HepG2 (cell line): ENCODE measurements around the gene G0S2. TPM values are rescaled to one million over a fixed set of nuclear protein-coding genes. Genes with fewer than 3 reads are reported as not detected.

ENCODE experiments used
- ATAC-seq: fragments of 200-7000 bp; cut with Tn5 transposase; 3 replicates; pipeline ENCODE4 v1.9.1; 2020; ENCODE audit warnings: mild to moderate bottlenecking, moderate library complexity
- BruUV-seq: library from RNA; stranded (reverse); fragments of 400-500 nt; replicated peaks from 2 replicates; lab custom pipeline; 2021; lab: Mats Ljungman, UMichigan
- CTCF ChIA-PET: fragments of 300-600 bp; formaldehyde crosslinking; extraction: SDS; loops from one replicate; lab custom pipeline; 2021; ENCODE audit warnings: low total read pairs, inconsistent platforms, low intra/inter-chr PET ratio; lab: Yijun Ruan, JAX
- POLR2A ChIA-PET: fragments of 350-600 bp; sonication (Branson Sonifier 250); formaldehyde crosslinking; loops from one replicate; lab custom pipeline; 2020; ENCODE audit warnings: antibody characterized with exemption, inconsistent platforms; lab: Yijun Ruan, JAX
- DNase-seq: peaks from one replicate; pipeline ENCODE4 v3.0.0-alpha.2; 2015; ENCODE audit warnings: low spot score
- FAIRE-seq: peaks from 3 replicates; lab custom pipeline; 2011; peaks lifted over from hg19 to GRCh38; lab: Jason Lieb, UNC
- H2AFZ ChIP-seq: one replicate; pipeline ENCODE4 v1.6.1; 2011; ENCODE audit warnings: low read length, inconsistent platforms
- H3K27ac ChIP-seq: fragments of 300-600 bp; 3 replicates; pipeline ENCODE4 v1.8.0; 2011; ENCODE audit warnings: mixed run types, mild to moderate bottlenecking, mixed read lengths, low read length, inconsistent platforms; ENCODE audit not compliant: insufficient read depth; ENCODE audit errors: extremely low read length
- H3K27me3 ChIP-seq, 2 experiments: fragments of 200-600 bp in 1 of 2; 2 replicates in 1 of 2; 3 replicates in 1 of 2; pipeline versions ENCODE4 v1.6.0 to v1.8.0; 2011; ENCODE audit warnings: low read length in 2 of 2, mild to moderate bottlenecking in 2 of 2, moderate library complexity in 2 of 2, inconsistent platforms in 1 of 2; ENCODE audit not compliant: insufficient read depth in 2 of 2, control insufficient read depth in 1 of 2
- H3K36me3 ChIP-seq, 2 experiments: fragments of 200-600 bp in 1 of 2; replicated peaks in 1 of 2; 2 replicates in 1 of 2; 3 replicates in 1 of 2; pipeline versions ENCODE4 v1.5.1 to v1.8.0; 2011; ENCODE audit warnings: low read length in 2 of 2, inconsistent platforms in 1 of 2; ENCODE audit not compliant: insufficient read depth in 2 of 2, control insufficient read depth in 1 of 2
- H3K4me1 ChIP-seq: 2 replicates; pipeline ENCODE4 v1.5.1; 2012; ENCODE audit warnings: low read length, inconsistent platforms; ENCODE audit not compliant: insufficient read depth
- H3K4me2 ChIP-seq: 2 replicates; pipeline ENCODE4 v1.6.0; 2011; ENCODE audit warnings: low read depth, low read length, inconsistent platforms
- H3K4me3 ChIP-seq, 3 experiments: fragments of 200-600 bp in 1 of 3; sonication (generic), shearing (Covaris generic) in 1 of 3; replicated peaks in 1 of 3; 2 replicates each; pipeline ENCODE4 v1.5.1; 2011 to 2016; ENCODE audit warnings: low read length in 3 of 3, inconsistent platforms in 2 of 3, low read depth in 2 of 3, mild to moderate bottlenecking in 2 of 3, control low read depth in 1 of 3, mixed read lengths in 1 of 3; ENCODE audit not compliant: insufficient read depth in 1 of 3
- H3K79me2 ChIP-seq: one replicate; pipeline ENCODE4 v1.6.1; 2011; ENCODE audit warnings: low read length, inconsistent platforms; ENCODE audit not compliant: insufficient read depth
- H3K9ac ChIP-seq: 2 replicates; pipeline ENCODE4 v1.6.0; 2011; ENCODE audit warnings: mild to moderate bottlenecking, low read depth, low read length, inconsistent platforms; ENCODE audit not compliant: insufficient read depth
- H3K9me3 ChIP-seq: 2 replicates; pipeline ENCODE4 v1.5.1; 2012; ENCODE audit warnings: mild to moderate bottlenecking, low read length
- H4K20me1 ChIP-seq: 2 replicates; pipeline ENCODE4 v1.6.0; 2011; ENCODE audit warnings: inconsistent platforms, mild to moderate bottlenecking, low read length, moderate library complexity; ENCODE audit not compliant: insufficient read depth
- FOXK2 ChIP-seq: fragments of 450-650 bp; IDR thresholded peaks from 2 replicates; pipeline ENCODE4 v1.6.1; 2016
- MYNN ChIP-seq: sonication (generic); formaldehyde crosslinking; IDR thresholded peaks from 2 replicates; pipeline ENCODE4 v1.4.0; 2020; ENCODE audit warnings: mild to moderate bottlenecking, low read depth, missing genetic modification reagents
- RBAK ChIP-seq: sonication (generic); formaldehyde crosslinking; IDR thresholded peaks from 2 replicates; pipeline ENCODE4 v1.5.1; 2020; ENCODE audit warnings: mild to moderate bottlenecking, missing genetic modification reagents
- RCOR2 ChIP-seq: IDR thresholded peaks from 2 replicates; pipeline ENCODE4 v1.6.1; 2016; ENCODE audit warnings: missing biosample characterization, missing genetic modification reagents
- RFXAP ChIP-seq: sonication (generic); formaldehyde crosslinking; IDR thresholded peaks from 2 replicates; pipeline ENCODE4 v1.4.0; 2020; ENCODE audit warnings: missing genetic modification reagents, borderline replicate concordance
- SP1 ChIP-seq, 2 experiments: fragments of 450-650 bp in 1 of 2; sonication (generic) in 1 of 2; formaldehyde crosslinking in 1 of 2; IDR thresholded peaks; 2 replicates each; pipeline versions ENCODE4 v1.4.0 to v1.6.1; 2016 to 2020; ENCODE audit warnings: missing genetic modification reagents in 1 of 2
- SPEN ChIP-seq: sonication (generic); formaldehyde crosslinking; IDR thresholded peaks from 2 replicates; pipeline ENCODE4 v1.5.1; 2020; ENCODE audit warnings: low read depth, mild to moderate bottlenecking, missing genetic modification reagents
- ZNF816 ChIP-seq: sonication (generic); formaldehyde crosslinking; IDR thresholded peaks from 2 replicates; pipeline ENCODE4 v1.8.0; 2022; ENCODE audit warnings: missing genetic modification reagents, mild to moderate bottlenecking, borderline replicate concordance
- WGBS: methylation state at CpG from one replicate; pipeline ENCODE4 v1.1.6; 2017; ENCODE audit warnings: low lambda C conversion rate; 5-methylcytosine and 5-hydroxymethylcytosine counted together
- in situ Hi-C: cut with HindIII; loops from 2 replicates; pipeline ENCODE4 v1.10.0; 2017; ENCODE audit warnings: low pct_unique_long_range_greater_than_20kb; ENCODE audit not compliant: extremely low pct_ligation_motif_present
- intact Hi-C: fragments of 100-400 bp; cut with micrococcal nuclease; formaldehyde crosslinking; loops from one replicate; pipeline ENCODE4 v1.10.0; 2022; ENCODE audit not compliant: unreplicated experiment
- polyA plus RNA-seq, 8 experiments: library from polyadenylated mRNA; depleted of rRNA in 3 of 8; stranded (reverse) in 7 of 8; unstranded in 1 of 8; fragments of >200 nt; fragmentation: Illumina TruSeq in 4 of 8; extraction: Trizol in 4 of 8; gene quantifications; 2 replicates each; pipeline versions ENCODE4 v1.2.1 to v1.2.3, GENCODE V29; 2011 to 2016; ENCODE audit warnings: low read depth in 4 of 8, missing spikeins in 1 of 8, mixed read lengths in 1 of 8; ENCODE audit not compliant: insufficient read depth in 1 of 8
- total RNA-seq, 5 experiments: library from RNA; depleted of rRNA; stranded (reverse); fragments of >200 nt; fragmentation: Illumina TruSeq; extraction: Trizol; gene quantifications; 2 replicates each; pipeline ENCODE4 v1.2.3, GENCODE V29; 2016; ENCODE audit warnings: low read depth in 1 of 5

Gene G0S2
- total and polyA plus RNA-seq, 2 of the 13 experiments (the other 11 are each of a cell fraction or from before 2014, with no cell fraction given), result not detected

DNA sequence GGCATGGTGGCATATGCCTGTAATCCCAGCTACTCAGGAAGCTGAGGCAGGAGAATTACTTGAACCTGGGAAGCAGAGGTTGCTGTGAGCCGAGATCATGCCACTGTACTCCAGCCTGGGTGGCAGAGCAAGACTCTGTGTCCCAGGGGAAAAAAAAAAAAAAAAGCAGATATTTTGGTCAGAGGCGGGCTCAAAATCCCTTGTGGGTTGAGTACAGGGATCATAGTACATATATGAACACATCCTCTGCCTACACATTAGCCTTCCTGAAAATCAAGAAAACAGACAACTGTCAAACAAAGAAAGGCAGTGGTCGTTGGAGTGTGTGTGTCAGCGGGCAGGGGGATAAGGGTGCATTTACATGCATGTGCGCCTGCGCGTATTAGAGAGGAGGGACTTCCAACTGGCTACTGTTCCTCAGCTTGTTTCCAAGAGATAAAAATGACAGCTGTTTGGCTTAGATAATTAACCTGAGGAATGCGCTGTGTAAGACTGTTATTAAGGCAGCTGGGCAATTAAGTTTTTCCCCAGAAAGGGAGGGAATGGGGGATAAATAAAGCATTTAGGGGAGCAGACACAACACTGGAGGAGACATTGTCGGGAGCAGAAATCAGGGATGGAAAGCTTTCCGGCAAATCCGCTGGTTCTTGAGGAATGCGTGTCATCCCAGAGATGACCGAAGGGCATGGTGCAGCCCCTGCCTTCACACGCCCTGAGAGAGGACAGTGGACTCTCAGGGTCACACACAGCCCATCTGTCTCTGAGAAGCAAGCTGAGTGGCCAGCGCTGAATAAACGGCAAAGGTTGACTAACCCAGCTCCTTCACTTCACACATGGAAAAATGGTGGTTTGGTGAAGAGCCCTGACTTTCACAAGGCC, 29.4 kb upstream of the G0S2 start:
- H3K36me3 ChIP-seq, result no peaks in the 10 kb centered on the region
- H3K27ac ChIP-seq, result no peak overlapping the region
- H3K4me2 ChIP-seq, result no peak overlapping the region
- H3K27me3 ChIP-seq, result no peaks in the 10 kb centered on the region; a peak in 1 of 5 replicates
- H3K9me3 ChIP-seq, result no peaks in the 10 kb centered on the region
- CTCF ChIA-PET, result interaction anchor here (1.4 kb wide), 1 partner anchor 47 kb away, joined by 4 read pairs; no protein-coding TSS in a partner anchor
- no TSS peak for BruUV-seq
- intact Hi-C loops (loop anchor here (1.0 kb wide), 1 partner anchor 47 kb away; no protein-coding TSS in a partner anchor), in situ Hi-C loops (no loop called here)
- ATAC-seq (peak; percentile 59), DNase-seq (no peak), FAIRE-seq (no peak)
- no peaks in the 10 kb centered on the region for H4K20me1 ChIP-seq
- POLR2A ChIA-PET, result no interaction called here
- 62% methylated on average over 15 of the region's 16 CpGs for WGBS
- H3K9ac ChIP-seq, result no peak overlapping the region
- H3K79me2 ChIP-seq, result no peaks in the 10 kb centered on the region
- TF ChIP-seq MYNN (no peak), ZNF816 (CRISPR knock-in tag) (no peak), SP1 (IDR thresholded peaks at IDR 0.05) (no peak), SP1 (CRISPR knock-in tag; IDR thresholded peaks at IDR 0.05) (no peak), RCOR2 (CRISPR knock-in tag) (no peak), FOXK2 (no peak), RBAK (no peak), RFXAP (CRISPR knock-in tag) (no peak), SPEN (CRISPR knock-in tag) (no peak)
- H3K4me1 ChIP-seq, result no peaks in the 10 kb centered on the region
- no peak overlapping the region for H2AFZ ChIP-seq
- H3K4me3 ChIP-seq, result no peak overlapping the region
